GM19099 (cell line): ENCODE measurements around the gene NME2.

ENCODE experiments used
- POLR2A ChIP-seq: IDR thresholded peaks from 3 replicates; pipeline ENCODE4 v1.6.1; 2011; ENCODE audit warnings: low read depth; ENCODE audit not compliant: insufficient read length; ENCODE audit errors: extremely low read depth

NME2 gene

DNA sequence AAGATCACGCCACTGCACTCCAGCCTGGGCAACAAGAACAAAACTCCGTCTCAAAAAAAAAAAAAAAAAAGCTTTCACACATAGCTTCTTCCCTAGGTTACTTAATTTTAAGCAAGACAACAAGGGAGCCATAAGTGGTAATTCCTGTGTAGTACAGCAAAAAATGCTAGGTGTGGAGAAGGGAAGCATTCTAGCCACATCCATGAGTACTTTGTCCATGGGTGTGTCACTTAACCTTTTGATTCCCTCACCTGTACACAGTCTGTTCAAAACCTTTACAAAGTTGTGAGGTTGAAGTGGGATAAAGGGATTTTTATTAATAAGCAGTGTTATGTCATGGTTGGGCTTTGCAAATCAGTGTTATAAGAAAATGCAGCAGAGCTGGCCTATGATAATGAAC, 4.5 kb downstream of the NME2 start:
- no peak for TF ChIP-seq POLR2A

DNA sequence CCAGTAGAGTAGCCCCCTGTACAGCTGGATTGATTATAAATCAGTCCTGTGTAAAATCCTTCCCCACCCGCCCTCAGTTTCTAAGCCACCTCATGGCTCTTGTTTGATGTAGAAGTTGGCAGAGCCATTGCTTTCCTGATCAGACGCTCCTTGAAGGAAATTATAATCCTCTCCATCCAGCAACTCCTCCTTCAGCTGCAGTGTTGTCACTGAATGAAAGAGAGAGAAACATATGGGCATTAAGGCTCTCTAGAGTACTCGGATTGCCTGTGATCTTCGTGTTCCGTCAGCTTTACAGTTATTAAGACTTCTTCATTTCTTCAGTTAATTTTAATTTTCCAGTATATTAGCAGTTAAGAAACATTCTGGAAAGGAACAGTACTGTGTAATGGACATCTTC, 14.3 kb downstream of the NME2 start:
- TF ChIP-seq POLR2A = no peak

DNA sequence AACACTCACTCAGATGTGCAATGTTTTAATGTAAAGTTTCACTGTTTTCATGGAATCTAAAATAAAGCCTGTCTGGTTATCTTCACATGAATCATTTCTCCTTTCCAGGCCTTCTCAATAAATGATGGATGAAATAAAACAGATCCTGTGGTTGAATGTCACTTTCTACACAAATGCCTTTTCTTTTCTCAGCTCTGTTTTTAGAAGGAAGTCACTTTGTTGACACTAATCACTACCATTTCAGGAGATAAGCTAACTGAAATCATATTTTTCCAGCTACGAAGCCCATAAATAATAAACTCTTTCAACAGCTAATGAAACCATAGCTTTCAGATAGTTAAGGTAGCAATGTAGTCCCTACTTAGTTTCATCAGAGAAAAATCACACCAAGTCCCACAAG, 17.9 kb downstream of the NME2 start:
- TF ChIP-seq POLR2A = no peak

DNA sequence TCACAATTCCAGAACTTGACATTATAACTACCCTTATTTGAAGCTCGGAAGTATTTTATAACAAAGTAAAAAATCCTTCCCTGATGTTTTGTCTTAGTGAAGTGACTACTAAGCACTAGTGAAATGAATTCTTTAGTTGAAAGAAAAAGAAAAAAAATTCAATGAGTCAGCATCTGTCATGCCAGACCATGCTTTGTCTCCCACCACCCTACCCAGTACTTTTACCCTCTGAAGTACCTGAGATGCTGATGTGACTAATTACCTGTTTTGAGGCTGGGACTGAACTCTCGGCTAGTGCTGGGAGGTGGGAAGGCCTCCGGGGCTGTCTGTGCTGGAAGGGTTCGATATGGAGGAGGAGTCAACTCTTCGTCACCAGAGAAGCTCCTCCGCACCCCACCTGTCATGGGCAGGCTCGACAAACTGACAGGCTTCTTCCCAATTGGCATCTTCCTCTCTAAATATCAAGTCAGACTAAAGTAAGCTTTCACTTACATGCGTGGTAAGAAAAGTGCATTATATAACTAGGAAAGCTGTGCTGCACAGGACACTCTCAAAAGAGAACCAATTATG, 19.6 kb downstream of the NME2 start:
- TF ChIP-seq POLR2A = no peak

DNA sequence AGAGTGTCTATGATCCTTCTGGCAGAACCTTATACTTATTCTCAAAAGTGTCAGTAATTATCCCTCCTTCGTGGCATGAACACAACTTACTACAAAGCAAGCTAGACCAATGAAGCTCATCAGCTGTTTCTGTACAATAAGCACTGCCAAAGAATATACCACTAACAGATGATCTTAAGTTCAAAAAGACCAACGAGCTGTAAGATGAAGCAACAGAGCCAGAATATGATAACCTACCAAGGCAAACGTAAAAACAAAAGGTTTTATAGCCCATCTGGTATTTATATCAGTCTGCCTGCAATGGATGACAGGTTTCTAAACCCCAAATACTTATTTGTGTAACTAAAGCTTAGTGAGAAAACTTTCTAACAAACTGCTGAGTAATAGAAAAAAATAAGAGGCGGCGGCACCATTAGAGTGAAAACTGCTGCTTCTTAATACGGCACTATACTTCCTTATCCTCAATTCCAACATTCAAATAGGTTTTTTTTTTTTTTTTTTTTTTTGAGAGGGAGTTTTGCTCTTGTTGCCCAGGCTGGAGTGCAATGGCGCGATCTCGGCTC, 22.1 kb downstream of the NME2 start:
- no peak for TF ChIP-seq POLR2A

DNA sequence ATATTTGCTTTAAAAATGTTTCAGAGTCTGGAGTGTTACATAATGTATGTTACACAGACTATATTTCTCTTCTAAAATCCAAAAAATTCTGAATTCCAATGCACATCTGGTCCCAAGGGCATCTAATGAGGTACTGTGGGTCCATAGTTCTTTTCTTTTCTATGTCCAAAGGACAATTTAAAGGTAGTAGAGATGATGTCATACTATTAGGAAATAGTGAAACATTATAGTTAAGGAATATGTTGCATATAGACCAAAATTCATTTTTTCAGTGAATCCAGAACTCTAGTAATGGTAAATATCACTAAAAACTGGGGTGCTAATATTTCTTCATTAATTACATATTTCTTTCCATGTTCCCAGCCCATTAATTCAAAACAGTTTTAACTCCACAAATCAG, 23.0 kb downstream of the NME2 start:
- TF ChIP-seq POLR2A = no peak

DNA sequence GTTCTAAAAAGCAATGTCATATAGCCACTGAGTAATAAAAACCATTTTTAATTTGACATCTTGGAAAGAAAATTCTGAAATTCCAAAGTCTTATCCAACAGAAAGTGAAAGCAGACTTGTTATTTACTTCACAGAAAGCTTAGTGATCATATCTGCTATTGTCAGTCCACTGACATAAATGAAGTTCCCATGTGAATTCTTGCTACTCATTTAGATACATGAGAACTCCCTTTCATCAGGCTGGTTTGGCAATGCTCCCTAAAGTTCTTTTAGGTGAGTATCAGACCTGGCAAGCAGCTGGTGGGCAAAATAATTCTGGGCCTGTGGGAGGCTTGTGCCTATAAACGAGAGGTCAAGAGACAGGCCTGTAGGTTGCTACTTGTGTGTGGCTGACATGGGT, 23.4 kb downstream of the NME2 start:
- TF ChIP-seq POLR2A = no peak

DNA sequence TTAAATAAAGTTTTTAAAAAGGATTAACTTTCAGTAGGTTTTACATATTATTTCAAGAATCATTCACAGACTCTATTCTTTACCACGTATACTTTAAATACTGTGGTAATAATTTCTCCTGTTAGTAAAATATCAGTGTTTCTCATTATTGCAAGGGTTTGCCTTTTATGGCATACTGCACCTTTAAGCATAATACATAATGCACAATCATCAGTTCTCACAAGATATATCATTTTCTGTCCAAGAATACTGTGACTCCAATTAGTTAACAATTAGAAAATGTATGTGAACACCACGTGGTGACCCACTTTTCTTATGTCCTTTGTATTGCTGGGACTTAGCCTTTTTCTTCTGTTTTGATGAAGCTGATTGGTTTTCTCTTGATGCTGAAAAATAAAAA, 25.7 kb downstream of the NME2 start:
- no peak for TF ChIP-seq POLR2A

DNA sequence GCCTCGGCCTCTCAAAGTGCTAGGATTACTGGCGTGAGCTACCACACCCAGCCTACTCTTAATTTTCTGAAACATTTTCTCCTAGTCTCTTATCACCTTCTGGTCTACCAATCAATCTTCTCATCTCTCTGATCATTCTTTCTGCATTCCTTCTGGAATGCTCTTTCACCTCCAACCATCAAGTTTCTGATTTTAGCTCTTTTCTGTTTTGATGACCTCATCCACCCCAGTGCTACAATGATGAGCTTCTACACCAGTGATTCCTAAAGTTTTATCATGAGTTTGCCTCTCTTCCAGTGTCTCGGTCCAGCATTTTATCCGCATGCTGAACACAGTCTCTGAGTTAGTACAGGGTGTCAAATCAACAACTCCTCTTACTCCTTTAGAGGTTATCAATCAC, 31.5 kb downstream of the NME2 start:
- TF ChIP-seq POLR2A = no peak

DNA sequence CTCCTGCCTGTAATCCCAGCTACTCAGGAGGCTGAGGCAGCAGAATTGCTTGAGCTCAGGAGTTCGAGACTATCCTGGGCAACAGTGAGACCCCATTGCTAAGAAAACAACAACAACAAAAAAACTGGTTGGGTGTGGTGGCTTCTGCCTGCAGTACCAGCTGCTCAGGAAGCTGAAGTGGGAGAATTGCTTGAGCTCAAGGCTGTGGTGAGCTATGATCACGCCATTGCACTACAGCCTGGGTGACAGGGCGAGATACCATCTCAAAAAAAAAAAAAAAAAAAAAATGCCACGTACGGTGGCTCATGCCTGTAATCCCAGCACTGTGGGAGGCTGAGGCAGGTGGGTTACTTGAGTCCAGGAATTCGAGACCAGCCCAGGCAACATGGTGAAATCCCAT, 34.1 kb downstream of the NME2 start:
- no peak for TF ChIP-seq POLR2A

DNA sequence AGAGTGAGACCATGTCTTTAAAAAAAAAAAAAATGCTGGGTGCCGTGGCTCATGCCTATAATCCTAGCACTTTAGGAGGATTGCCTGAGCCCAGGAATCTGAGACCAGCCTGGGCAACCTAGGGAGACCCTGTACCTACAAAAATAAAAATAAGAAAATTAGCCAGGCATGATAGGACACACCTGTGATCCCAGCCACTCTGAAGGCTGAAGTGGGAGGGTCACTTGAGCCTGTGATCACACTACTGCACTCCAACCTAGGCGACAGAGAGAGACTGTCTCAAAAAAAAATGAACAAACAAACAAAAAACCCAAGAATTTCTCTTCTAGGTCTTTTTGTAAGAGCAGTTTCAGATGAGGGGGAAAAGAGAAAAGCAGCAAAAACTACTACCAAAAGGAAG, 34.6 kb downstream of the NME2 start:
- no peak for TF ChIP-seq POLR2A

DNA sequence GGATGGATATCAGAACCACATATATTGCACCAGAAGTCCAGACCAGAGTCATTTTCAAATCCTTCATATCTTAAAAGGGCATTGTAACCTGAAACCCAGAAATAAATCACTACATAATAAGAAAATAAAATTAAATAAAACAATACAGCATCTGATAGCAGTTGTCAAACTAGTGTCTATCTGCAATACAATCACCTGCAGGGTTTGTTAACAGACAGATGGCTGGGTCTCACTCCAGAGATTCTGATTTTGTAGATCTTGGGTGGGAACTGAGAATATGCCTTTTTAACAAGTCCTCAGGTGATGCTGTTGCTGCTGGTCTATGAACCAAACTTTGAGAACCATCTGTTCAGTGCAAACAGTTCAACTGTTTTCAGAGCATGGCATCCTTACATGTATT, 37.6 kb downstream of the NME2 start:
- no peak for TF ChIP-seq POLR2A

DNA sequence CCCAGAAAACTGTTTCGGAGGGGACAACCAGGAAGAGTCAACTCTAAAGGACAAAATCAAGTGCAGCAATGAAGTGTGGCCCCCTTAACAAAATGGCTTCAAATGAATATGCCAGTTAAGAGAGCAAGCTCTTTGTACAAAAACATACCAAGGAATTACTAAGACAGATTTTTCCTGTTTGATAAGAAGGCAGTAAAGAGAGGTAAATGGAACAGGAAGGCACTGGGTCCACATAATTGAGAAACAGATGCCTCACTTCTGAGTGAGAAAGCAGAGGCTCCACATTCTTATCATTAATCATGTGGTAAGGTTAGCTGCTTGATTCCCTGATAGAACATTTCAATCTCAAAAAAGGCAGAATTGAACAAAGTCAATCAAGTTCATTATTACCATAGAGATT, 48.7 kb downstream of the NME2 start:
- TF ChIP-seq POLR2A = no peak

DNA sequence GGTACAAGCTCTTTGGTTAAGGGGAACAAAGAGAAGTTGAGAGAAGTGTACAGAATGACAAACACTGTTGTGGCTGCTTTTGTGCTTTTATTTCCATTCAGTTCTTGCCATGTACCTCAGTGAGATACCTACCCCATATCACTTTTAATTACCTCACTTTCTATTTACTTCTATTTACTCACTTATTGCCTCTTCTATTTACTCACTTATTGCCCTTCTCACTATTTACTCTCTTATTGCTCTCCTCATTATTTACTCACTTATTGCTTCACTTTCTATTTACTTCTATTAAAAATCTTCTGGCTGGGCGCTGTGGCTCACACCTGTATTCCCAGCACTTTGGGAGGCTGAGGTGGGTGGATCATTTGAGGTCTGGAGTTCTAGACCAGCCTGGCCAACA, 51.7 kb downstream of the NME2 start:
- no peak for TF ChIP-seq POLR2A

DNA sequence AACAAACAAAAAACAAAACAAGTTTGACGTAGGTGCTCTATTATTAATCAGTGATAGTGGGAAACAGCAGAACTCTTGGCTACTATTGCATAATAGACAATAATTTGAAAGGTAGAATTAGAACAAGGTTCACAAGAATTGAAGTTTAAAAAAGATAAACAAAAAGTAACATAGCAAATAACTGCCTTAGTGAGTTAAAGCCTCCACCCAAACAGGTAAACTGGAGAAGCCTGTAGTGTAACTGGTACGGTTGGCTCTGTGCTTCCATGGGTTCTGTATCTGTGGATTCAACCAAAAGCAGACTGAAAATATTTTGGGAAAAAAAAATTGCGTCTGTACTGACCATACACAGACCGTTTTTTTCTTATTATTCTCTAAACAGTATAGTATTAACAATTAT, 55.1 kb downstream of the NME2 start:
- TF ChIP-seq POLR2A = no peak
